Frontal cortex (tissue), 4 donors: ENCODE data around the gene GNPDA2. TPM values are rescaled to one million over a fixed set of nuclear protein-coding genes. Genes with fewer than 3 reads are reported as not detected.
A peak's percentile ranks its signal among the peaks of the same experiment; 100 is the strongest.

ENCODE experiments used
- DNase-seq, 2 donors: peaks; one replicate each; pipeline ENCODE4 v3.0.0; 2012; ENCODE audit warnings: low spot score in 2 of 2
- FAIRE-seq: peaks from 2 replicates; lab custom pipeline; 2012; peaks lifted over from hg19 to GRCh38; lab: Jason Lieb, UNC
- total RNA-seq: library from RNA; depleted of rRNA; stranded (reverse); fragments of >200 nt; gene quantifications from one replicate; pipeline ENCODE4 v1.2.3, GENCODE V29; 2014
- donor health status: control.
- donor health status: control.
- donor health status: control.

Gene GNPDA2
- total RNA-seq, 1 donor from 2014 or later = 30.6 TPM

- FAIRE-seq = no peak
- DNase-seq = no peak
Measured at GRCh38 chr4:44700427-44700826, 25.9 kb downstream of the GNPDA2 start.

GRCh38 chr4:44684648-44685047 lies 41.7 kb downstream of the GNPDA2 start:
- FAIRE-seq (no peak), DNase-seq (no peak)

- FAIRE-seq (no peak), DNase-seq (no peak)
Measured at GRCh38 chr4:44679060-44679459, 47.3 kb downstream of the GNPDA2 start.

- DNase-seq (peak; percentile 76 to 83), FAIRE-seq (no peak)
Measured at GRCh38 chr4:44678094-44679041, 48.0 kb downstream of the GNPDA2 start, which contains the start of gene GUF1. TSS of gene GUF1 (plus strand) at chr4:44678420. CDS start at chr4:44678623, 203 bp downstream.

- DNase-seq (no peak), FAIRE-seq (no peak)
Measured at GRCh38 chr4:44675366-44675765, 51.0 kb downstream of the GNPDA2 start.

- no peak for DNase-seq
- no peak for FAIRE-seq
Measured at GRCh38 chr4:44674471-44674870, 51.9 kb downstream of the GNPDA2 start.

GRCh38 chr4:44671636-44672035 lies 54.7 kb downstream of the GNPDA2 start:
- FAIRE-seq (no peak), DNase-seq (no peak)

- DNase-seq = no peak
- no peak for FAIRE-seq
Measured at GRCh38 chr4:44670506-44671199, 55.7 kb downstream of the GNPDA2 start.

- no peak for FAIRE-seq
Measured at GRCh38 chr4:44668526-44668925, 57.8 kb downstream of the GNPDA2 start.

GRCh38 chr4:44663539-44664263 lies 62.7 kb downstream of the GNPDA2 start:
- no peak for FAIRE-seq
- no peak for DNase-seq

More at GRCh38 chr4:44668526-44668925, 57.8 kb downstream of the GNPDA2 start:
- DNase-seq = no peak

- DNase-seq = no peak
- no peak for FAIRE-seq
Measured at GRCh38 chr4:44662623-44663005, 63.7 kb downstream of the GNPDA2 start.

GRCh38 chr4:44661940-44662622 lies 64.3 kb downstream of the GNPDA2 start:
- DNase-seq (no peak), FAIRE-seq (no peak)

GRCh38 chr4:44660396-44660795 lies 66.0 kb downstream of the GNPDA2 start:
- no peak for DNase-seq
- no peak for FAIRE-seq

- DNase-seq = no peak
- no peak for FAIRE-seq
Measured at GRCh38 chr4:44652002-44652401, 74.4 kb downstream of the GNPDA2 start.

Other genes with a start within 250 kb of the GNPDA2 start
- gene YIPF7, start 74.9 kb downstream of the GNPDA2 start, total RNA-seq = 4.5 TPM
- 34.2 TPM for gene GUF1, start 48.1 kb downstream of the GNPDA2 start, total RNA-seq